ENCODE measurements around the gene DDX52. TPM values are rescaled to one million over a fixed set of nuclear protein-coding genes. Genes with fewer than 3 reads are reported as not detected.
A peak's percentile ranks its signal among the peaks of the same experiment; 100 is the strongest.

DDX52 gene
- total RNA-seq, 3 donors from 2014 or later (not counting 1 experiment from before 2014, with no cell fraction given) = 39.1 to 47.5 (median 41.9) TPM

DNA sequence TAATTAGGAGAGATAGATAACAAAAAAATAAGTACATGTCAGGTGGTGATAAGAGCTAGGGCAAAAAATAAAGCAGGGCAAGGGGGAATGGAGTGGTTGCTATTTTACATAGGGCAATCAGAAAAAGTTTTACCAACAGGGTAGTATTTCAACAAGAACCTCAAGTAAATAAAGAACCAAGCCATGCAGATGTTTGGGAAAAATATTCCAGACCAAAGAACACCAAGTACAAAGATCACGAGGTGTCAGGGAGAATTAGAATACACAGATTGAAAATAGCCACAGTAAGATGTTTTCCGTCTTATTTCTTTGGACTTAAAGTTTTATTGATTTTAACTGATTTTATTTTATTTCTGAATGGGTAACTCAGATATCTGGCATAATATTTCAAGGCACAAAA is 45.1 kb downstream of the DDX52 start:
- peaks cover 19% of the 10 kb centered on the region for H3K36me3 Mint-ChIP-seq
- Histone ChIP-seq H3K9me3 (ENCODE audit: control insufficient read depth, insufficient read depth, low read length) (no peaks in the 10 kb centered on the region), H3K36me3 (ENCODE audit: control insufficient read depth, insufficient read depth, low read length) (peaks cover 62% of the 10 kb centered on the region), H3K4me3 (ENCODE audit: low read length) (no peak overlapping the region), H3K27ac (ENCODE audit: low read length) (no peak overlapping the region), H3K4me1 (ENCODE audit: control insufficient read depth, insufficient read depth, low read length) (peaks cover 13% of the 10 kb centered on the region), H3K27me3 (ENCODE audit: control insufficient read depth, insufficient read depth, low read length) (no peaks in the 10 kb centered on the region)
- DNase-seq (no peak), ATAC-seq (no peak)
- H3K4me3 Mint-ChIP-seq = no peak overlapping the region
- intact Hi-C loops (cut with micrococcal nuclease) = no loop called here
- no peaks in the 10 kb centered on the region for H3K9me3 Mint-ChIP-seq
- H3K27me3 Mint-ChIP-seq (ENCODE audit: low read depth in 2 of 2) = no peaks in the 10 kb centered on the region
- peak overlapping the region; percentile 15 to 17 for H3K27ac Mint-ChIP-seq
- 100% methylated on average over 1 of the region's 2 CpGs for WGBS (ENCODE audit: insufficient coverage)
- H3K4me1 Mint-ChIP-seq = peaks cover 35 to 43% of the 10 kb centered on the region in 2 donors
- TF ChIP-seq, protein P1, sequence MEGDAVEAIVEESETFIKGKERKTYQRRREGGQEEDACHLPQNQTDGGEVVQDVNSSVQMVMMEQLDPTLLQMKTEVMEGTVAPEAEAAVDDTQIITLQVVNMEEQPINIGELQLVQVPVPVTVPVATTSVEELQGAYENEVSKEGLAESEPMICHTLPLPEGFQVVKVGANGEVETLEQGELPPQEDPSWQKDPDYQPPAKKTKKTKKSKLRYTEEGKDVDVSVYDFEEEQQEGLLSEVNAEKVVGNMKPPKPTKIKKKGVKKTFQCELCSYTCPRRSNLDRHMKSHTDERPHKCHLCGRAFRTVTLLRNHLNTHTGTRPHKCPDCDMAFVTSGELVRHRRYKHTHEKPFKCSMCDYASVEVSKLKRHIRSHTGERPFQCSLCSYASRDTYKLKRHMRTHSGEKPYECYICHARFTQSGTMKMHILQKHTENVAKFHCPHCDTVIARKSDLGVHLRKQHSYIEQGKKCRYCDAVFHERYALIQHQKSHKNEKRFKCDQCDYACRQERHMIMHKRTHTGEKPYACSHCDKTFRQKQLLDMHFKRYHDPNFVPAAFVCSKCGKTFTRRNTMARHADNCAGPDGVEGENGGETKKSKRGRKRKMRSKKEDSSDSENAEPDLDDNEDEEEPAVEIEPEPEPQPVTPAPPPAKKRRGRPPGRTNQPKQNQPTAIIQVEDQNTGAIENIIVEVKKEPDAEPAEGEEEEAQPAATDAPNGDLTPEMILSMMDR (IDR thresholded peaks at IDR 0.05) = no peak

DNA sequence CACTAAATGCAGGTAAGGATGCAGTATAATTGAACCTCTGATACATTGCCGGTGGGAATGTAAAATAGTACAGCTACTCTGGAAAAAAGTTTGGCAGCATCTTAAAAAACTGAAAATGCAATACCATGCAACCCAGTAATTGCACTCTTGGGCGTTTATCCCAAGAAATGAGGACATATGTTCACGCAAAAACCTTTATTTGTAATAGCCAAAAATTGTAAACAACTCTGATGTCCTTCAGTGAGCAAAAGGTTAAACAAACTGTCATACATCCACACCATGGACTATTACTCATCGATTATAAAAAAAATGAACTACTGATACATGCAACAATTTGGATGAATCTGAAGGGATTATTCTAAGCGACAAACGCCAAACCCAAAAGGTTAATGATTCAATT is 51.0 kb downstream of the DDX52 start:
- Mint-ChIP-seq H3K9me3 (no peaks in the 10 kb centered on the region), H3K4me3 (no peak overlapping the region), H3K36me3 (no peaks in the 10 kb centered on the region), H3K4me1 (peaks cover 35% of the 10 kb centered on the region in 2 donors), H3K27me3 (ENCODE audit: low read depth in 2 of 2) (no peaks in the 10 kb centered on the region), H3K27ac (peak overlapping the region; percentile 12 to 15)
- ATAC-seq = no peak
- peaks cover 15% of the 10 kb centered on the region for H3K4me1 ChIP-seq (ENCODE audit: control insufficient read depth, insufficient read depth, low read length)
- no peaks in the 10 kb centered on the region for H3K27me3 ChIP-seq (ENCODE audit: control insufficient read depth, insufficient read depth, low read length)
- no peak overlapping the region for H3K27ac ChIP-seq (ENCODE audit: low read length)
- TF ChIP-seq, protein P1 (IDR thresholded peaks at IDR 0.05) = no peak
- H3K36me3 ChIP-seq (ENCODE audit: control insufficient read depth, insufficient read depth, low read length) = peaks cover 63% of the 10 kb centered on the region
- WGBS (ENCODE audit: insufficient coverage) = 84% methylated on average over 3 of the region's 6 CpGs
- H3K9me3 ChIP-seq (ENCODE audit: control insufficient read depth, insufficient read depth, low read length) = no peaks in the 10 kb centered on the region
- intact Hi-C loops (cut with micrococcal nuclease) = no loop called here
- no peak overlapping the region for H3K4me3 ChIP-seq (ENCODE audit: low read length)
- DNase-seq = no peak

DNA sequence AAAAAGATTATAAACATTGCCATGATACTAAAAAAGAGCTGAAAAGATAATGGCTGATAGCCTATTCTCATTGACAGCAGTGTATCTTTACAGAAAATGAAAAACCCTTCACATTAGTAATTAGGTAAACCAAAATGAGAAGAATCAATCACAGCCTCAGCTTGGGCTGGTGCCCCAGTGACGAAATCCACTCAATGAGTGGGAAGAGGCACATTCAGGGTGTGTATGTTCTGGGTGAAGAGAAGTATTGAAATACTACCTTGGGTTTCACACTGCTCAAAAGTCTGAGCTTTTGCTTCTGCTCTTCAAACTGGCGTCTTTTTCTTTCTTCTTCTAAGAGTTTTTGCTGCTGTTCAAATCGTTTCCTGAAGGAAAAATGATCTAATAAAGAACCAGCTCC is 58.2 kb downstream of the DDX52 start:
- WGBS (ENCODE audit: insufficient coverage) = 79% methylated on average over 3 of the region's 3 CpGs
- intact Hi-C loops (cut with micrococcal nuclease) = no loop called here
- Histone ChIP-seq H3K27ac (ENCODE audit: low read length) (no peak overlapping the region), H3K9me3 (ENCODE audit: control insufficient read depth, insufficient read depth, low read length) (no peaks in the 10 kb centered on the region), H3K27me3 (ENCODE audit: control insufficient read depth, insufficient read depth, low read length) (no peaks in the 10 kb centered on the region), H3K4me3 (ENCODE audit: low read length) (no peak overlapping the region), H3K4me1 (ENCODE audit: control insufficient read depth, insufficient read depth, low read length) (peaks cover 10% of the 10 kb centered on the region), H3K36me3 (ENCODE audit: control insufficient read depth, insufficient read depth, low read length) (peaks cover 65% of the 10 kb centered on the region)
- H3K4me3 Mint-ChIP-seq = no peak overlapping the region
- H3K27me3 Mint-ChIP-seq (ENCODE audit: low read depth in 2 of 2) = no peaks in the 10 kb centered on the region
- TF ChIP-seq, protein P1 (IDR thresholded peaks at IDR 0.05) = no peak
- peak overlapping the region; percentile 47 to 51 for H3K27ac Mint-ChIP-seq
- DNase-seq (no peak), ATAC-seq (no peak)
- no peaks in the 10 kb centered on the region for H3K9me3 Mint-ChIP-seq
- peaks cover 16 to 19% of the 10 kb centered on the region in 2 donors for H3K4me1 Mint-ChIP-seq
- peaks cover 10% of the 10 kb centered on the region for H3K36me3 Mint-ChIP-seq

DNA sequence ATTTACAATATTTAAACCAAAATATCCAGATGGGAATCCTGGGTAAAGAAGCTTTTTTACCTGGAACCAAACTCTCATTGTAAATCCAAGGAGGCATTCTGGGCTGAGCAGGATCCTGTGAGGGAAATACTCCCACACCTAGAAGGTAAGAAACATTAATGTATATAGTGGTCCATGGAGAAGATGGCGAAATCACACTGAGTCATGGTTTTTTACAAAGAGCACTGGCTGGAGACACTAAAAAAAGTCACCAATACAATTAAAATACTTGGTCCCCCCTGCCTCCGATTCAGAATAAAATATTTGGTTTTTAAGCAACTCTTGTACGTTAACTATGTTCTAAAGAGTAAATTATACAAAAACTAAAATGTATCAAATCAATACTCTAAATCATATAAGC is 67.0 kb downstream of the DDX52 start:
- intact Hi-C loops (cut with micrococcal nuclease) = no loop called here
- H3K9me3 ChIP-seq (ENCODE audit: control insufficient read depth, insufficient read depth, low read length) = no peaks in the 10 kb centered on the region
- Mint-ChIP-seq H3K4me3 (no peak overlapping the region), H3K4me1 (peaks cover 19 to 26% of the 10 kb centered on the region in 2 donors), H3K36me3 (peaks cover 20% of the 10 kb centered on the region), H3K27me3 (ENCODE audit: low read depth in 2 of 2) (no peaks in the 10 kb centered on the region), H3K27ac (no peak overlapping the region), H3K9me3 (no peaks in the 10 kb centered on the region)
- WGBS (ENCODE audit: insufficient coverage) = 100% methylated on average over 2 of the region's 3 CpGs
- H3K4me3 ChIP-seq (ENCODE audit: low read length) = no peak overlapping the region
- peaks cover 66% of the 10 kb centered on the region for H3K36me3 ChIP-seq (ENCODE audit: control insufficient read depth, insufficient read depth, low read length)
- H3K27me3 ChIP-seq (ENCODE audit: control insufficient read depth, insufficient read depth, low read length) = no peaks in the 10 kb centered on the region
- DNase-seq (no peak), ATAC-seq (no peak)
- TF ChIP-seq, protein P1 (IDR thresholded peaks at IDR 0.05) = no peak
- H3K27ac ChIP-seq (ENCODE audit: low read length) = no peak overlapping the region
- H3K4me1 ChIP-seq (ENCODE audit: control insufficient read depth, insufficient read depth, low read length) = no peaks in the 10 kb centered on the region

Measured in natural killer cell (primary cell).